Testis (tissue), 3 donors: ENCODE measurements around the gene FBXO33. TPM values are rescaled to one million over a fixed set of nuclear protein-coding genes. Genes with fewer than 3 reads are reported as not detected.

ENCODE experiments used
- DNase-seq: peaks from one replicate; pipeline ENCODE4 v3.0.0-alpha.2; 2019
- H3K27ac ChIP-seq, 2 donors: fragments of 200-600 bp; sonication (generic); one replicate each; pipeline ENCODE4 v1.5.1; 2019
- H3K27me3 ChIP-seq: fragments of 200-600 bp; sonication (generic); one replicate; pipeline ENCODE4 v1.5.1; 2019
- H3K36me3 ChIP-seq: fragments of 200-600 bp; sonication (generic); one replicate; pipeline ENCODE4 v1.5.1; 2017; ENCODE audit warnings: low read depth; ENCODE audit errors: missing control alignments
- H3K4me1 ChIP-seq: fragments of 200-600 bp; sonication (generic); one replicate; pipeline ENCODE4 v1.5.1; 2019
- H3K4me3 ChIP-seq, 2 donors: fragments of 200-600 bp; sonication (generic); one replicate each; pipeline ENCODE4 v1.5.1; 2017 to 2019
- H3K9me3 ChIP-seq: fragments of 200-600 bp; sonication (generic); one replicate; pipeline ENCODE4 v1.5.1; 2017
- CTCF ChIP-seq, 3 experiments: fragments of 450-650 bp in 2 of 3; fragments of 200-600 bp in 1 of 3; sonication (generic) in 1 of 3; IDR thresholded peaks; one replicate each; pipeline ENCODE4 v1.5.1; 2016 to 2019; ENCODE audit warnings: antibody characterized with exemption in 3 of 3, mild to moderate bottlenecking in 2 of 3, moderate library complexity in 1 of 3
- POLR2A ChIP-seq: fragments of 450-650 bp; IDR thresholded peaks from one replicate; pipeline ENCODE4 v1.6.1; 2017; ENCODE audit warnings: antibody characterized with exemption, mild to moderate bottlenecking, moderate library complexity
- WGBS, 2 donors: methylation state at CpG; one replicate each; pipeline ENCODE4 v1.1.5; 2018; 5-methylcytosine and 5-hydroxymethylcytosine counted together
- intact Hi-C: fragments of 100-400 bp; cut with DNase I; formaldehyde crosslinking; loops from one replicate; pipeline ENCODE4 v1.15.1; 2023; ENCODE audit warnings: low total_unique reads
- polyA plus RNA-seq: library from polyadenylated mRNA; stranded (reverse); fragments of 350-450 nt; fragmentation: Illumina TruSeq; extraction: RNeasy Lipid Tissue Mini Kit (QIAGEN cat#74804); gene quantifications from one replicate; pipeline ENCODE4 v1.2.3, GENCODE V29; 2014; ENCODE audit warnings: low read depth, low replicate concordance; ENCODE audit not compliant: insufficient read depth
- total RNA-seq, 2 donors: library from RNA; depleted of rRNA; stranded (reverse); fragments of >200 nt; gene quantifications; one replicate each; pipeline ENCODE4 v1.2.3, GENCODE V29; 2016

Gene FBXO33
- total and polyA plus RNA-seq, 3 donors from 2014 or later = 20.6 to 27.5 (median 23.0) TPM

- Histone ChIP-seq H3K27me3 (no peaks in the 10 kb centered on the region), H3K4me1 (no peaks in the 10 kb centered on the region), H3K27ac (no peak overlapping the region), H3K9me3 (no peaks in the 10 kb centered on the region), H3K36me3 (no peaks in the 10 kb centered on the region), H3K4me3 (no peak overlapping the region)
- no peak for DNase-seq
- TF ChIP-seq POLR2A (no peak), CTCF (IDR thresholded peaks at IDR 0.05) (no peak)
- intact Hi-C loops = no loop called here
- WGBS, 2 donors = 67 to 84% methylated on average over 4 of the region's 4 CpGs
Observed at GRCh38 chr14:39395555-39396254, 36.5 kb downstream of the FBXO33 start.

- TF ChIP-seq CTCF (IDR thresholded peaks at IDR 0.05) = no peak
- no peak for TF ChIP-seq POLR2A
- H3K9me3 ChIP-seq = no peaks in the 10 kb centered on the region
- no peaks in the 10 kb centered on the region for H3K36me3 ChIP-seq
- no peaks in the 10 kb centered on the region for H3K27me3 ChIP-seq
- no peaks in the 10 kb centered on the region for H3K4me1 ChIP-seq
- H3K4me3 ChIP-seq = no peak overlapping the region
- intact Hi-C loops = no loop called here
- H3K27ac ChIP-seq = no peak overlapping the region
- WGBS, 2 donors = 36 to 69% methylated on average over 1 of the region's 1 CpG
- no peak for DNase-seq
Observed at GRCh38 chr14:39393289-39393688, 38.9 kb downstream of the FBXO33 start.

GRCh38 chr14:39384177-39384576 is 48.1 kb downstream of the FBXO33 start:
- H3K36me3 ChIP-seq = no peaks in the 10 kb centered on the region
- intact Hi-C loops = no loop called here
- H3K27ac ChIP-seq = no peak overlapping the region
- no peaks in the 10 kb centered on the region for H3K27me3 ChIP-seq
- DNase-seq = no peak
- H3K9me3 ChIP-seq = no peaks in the 10 kb centered on the region
- TF ChIP-seq POLR2A = no peak
- TF ChIP-seq CTCF (IDR thresholded peaks at IDR 0.05) = no peak
- 82 to 88% methylated on average over 4 of the region's 4 CpGs for WGBS, 2 donors
- H3K4me3 ChIP-seq = no peak overlapping the region
- no peaks in the 10 kb centered on the region for H3K4me1 ChIP-seq

- Histone ChIP-seq H3K36me3 (no peaks in the 10 kb centered on the region), H3K9me3 (no peaks in the 10 kb centered on the region), H3K4me3 (no peak overlapping the region), H3K27me3 (no peaks in the 10 kb centered on the region), H3K4me1 (no peaks in the 10 kb centered on the region), H3K27ac (no peak overlapping the region)
- intact Hi-C loops = no loop called here
- no peak for DNase-seq
- 83 to 88% methylated on average over 1 of the region's 1 CpG for WGBS, 2 donors
- TF ChIP-seq CTCF (IDR thresholded peaks at IDR 0.05) = no peak
- no peak for TF ChIP-seq POLR2A
Observed at GRCh38 chr14:39383741-39384140, 48.5 kb downstream of the FBXO33 start.
